Stimulated activated CD4-positive, alpha-beta T cell treated with anti-CD3 and anti-CD28 coated beads, Interleukin-2, amount 100 ng/mL, for 48 hours (primary cell): ENCODE data around the gene BPI.
"Not testable (repeated sequence)": the region's sequence is repeated elsewhere in the genome, so short reads cannot be mapped to it uniquely, and the experiment has no call there.

Source experiments
- DNase-seq, 2 donors: peaks; one replicate each; pipeline ENCODE4 v3.0.0-alpha.2; 2020

Gene BPI

GRCh38 chr20:38339521-38339896 lies 35.6 kb downstream of the BPI start:
- DNase-seq = not testable (repeated sequence)

DNA sequence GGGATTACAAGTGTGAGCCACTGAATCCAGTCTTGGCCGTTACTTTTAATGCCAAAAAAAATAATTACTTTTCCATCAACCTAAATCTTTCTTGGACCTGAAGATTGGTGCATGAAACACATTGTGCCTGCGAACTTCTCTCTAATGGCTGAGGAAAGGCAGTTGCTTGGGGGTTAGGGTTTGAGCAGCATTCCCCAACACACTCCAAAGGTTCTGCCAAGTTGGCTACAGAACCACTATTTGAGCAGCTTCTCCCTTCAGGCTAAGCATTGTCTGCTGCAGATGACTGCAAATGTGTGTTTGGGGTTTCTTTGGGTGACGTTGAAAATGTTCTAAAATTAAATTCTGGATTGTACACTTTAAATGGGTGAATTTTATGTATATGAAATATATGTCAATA lies 36.0 kb downstream of the BPI start:
- no peak for DNase-seq

GRCh38 chr20:38340693-38341092 lies 36.7 kb downstream of the BPI start:
- DNase-seq = no peak

DNA sequence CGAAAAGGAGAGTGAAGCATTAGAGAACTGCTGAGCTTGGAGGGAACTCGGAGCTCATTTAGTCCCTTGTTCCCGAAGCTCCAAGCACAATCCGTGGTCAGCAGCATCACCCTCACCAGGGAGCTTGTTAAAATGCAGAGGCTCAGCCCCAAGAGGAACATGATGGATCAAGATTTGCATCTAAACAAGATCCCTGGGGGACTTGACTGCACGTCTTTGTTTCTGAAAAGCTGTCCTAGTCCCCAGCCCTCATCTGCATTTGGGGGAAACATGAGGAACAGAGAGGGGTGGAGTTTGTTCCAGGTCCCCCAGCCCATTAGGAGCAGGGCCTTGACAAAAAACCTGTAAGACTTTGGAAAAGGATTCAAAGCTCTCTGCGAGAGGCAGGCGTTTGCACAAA lies 38.3 kb downstream of the BPI start:
- no peak for DNase-seq

DNA sequence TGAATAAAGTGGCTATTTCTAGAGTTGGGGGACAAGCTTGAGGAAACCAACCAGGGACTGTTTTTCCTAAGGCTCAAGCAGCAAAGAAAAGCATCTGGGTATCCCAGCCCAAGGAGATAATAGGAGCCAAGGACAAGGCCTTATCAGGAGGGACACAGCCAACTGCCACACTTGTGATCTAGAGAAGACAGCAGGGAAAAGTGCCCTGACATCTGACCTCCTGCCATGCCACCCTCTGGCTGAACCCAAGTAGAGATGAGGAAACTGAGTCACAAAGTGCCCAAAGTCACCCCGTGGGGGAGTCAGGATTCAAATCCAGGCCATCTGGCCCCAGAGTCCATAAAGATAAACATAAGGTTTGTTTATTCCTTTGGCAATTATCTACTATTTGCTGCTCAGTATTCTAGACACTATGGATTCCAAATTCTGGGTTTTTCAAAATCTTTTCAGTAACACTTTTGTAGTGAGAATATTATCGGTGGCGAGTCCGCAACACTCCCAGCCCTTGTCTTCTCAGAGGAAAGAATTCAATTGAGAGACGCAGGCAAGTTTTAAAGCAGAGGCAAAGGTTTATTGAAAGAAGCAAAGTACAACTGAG lies 38.9 kb downstream of the BPI start:
- DNase-seq = no peak

DNA sequence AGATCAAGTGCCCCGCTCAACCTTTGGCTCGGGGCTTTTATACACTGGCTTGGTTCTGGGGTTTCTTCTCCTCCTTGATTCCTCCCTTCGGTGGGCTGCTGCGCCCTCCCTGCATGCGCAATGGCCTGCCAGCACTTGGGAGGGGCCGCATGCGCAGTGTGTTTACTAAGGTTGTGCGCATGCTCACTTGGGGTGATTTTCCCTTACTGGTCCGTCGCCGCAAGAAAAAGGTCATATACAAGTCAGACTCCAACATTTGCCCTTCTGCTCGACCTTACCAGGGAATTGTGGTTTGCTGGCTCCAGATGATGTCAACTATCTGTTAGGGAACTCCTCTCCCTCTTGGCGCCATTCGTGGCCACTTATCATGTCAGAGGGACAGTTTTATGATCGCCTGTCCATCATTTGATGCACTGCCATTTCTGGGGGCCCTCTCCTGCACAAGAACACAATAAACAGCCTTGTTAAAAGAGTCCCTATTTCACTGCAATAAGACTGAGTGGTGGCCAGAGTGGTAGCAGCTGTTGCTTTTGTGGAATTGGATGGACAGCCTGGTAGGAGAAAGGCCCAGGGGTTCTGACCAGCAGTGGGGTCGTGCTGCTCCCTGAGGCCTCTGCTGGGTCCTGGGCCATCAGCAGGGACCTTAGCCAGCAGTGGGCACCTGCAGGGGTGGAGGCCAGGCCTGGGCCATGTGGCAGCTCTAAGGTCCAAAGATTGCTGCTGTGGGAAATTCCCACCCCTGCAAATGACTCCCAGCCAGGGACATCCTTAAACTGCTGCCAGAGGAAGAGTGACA lies 39.6 kb downstream of the BPI start:
- DNase-seq = no peak

GRCh38 chr20:38344107-38344701 lies 40.2 kb downstream of the BPI start:
- DNase-seq = no peak

DNA sequence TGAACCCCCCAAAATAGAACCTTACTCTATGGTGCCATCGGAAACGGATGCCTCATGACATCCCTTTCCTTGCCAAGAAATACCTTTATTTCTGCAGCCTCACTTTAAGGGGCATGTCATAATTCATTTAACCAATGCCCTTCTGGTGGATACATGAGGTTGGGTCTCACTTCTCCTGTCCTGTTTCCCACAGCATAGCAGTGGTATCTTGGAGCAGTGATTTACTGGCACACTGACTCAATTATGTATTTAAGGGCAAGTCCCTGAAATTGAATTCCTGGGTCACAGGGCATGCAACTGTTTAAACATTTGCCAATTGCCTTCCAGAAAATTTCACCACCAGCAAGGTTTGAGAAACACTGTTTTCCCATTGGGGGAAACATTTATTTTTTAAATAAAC lies 41.7 kb downstream of the BPI start:
- no peak for DNase-seq

- DNase-seq = no peak
Observed at GRCh38 chr20:38346247-38346651, 42.3 kb downstream of the BPI start, which contains the start of gene LBP. LBP (plus strand) TSS chr20:38346482; CDS start chr20:38346517, 35 bp downstream.

DNA sequence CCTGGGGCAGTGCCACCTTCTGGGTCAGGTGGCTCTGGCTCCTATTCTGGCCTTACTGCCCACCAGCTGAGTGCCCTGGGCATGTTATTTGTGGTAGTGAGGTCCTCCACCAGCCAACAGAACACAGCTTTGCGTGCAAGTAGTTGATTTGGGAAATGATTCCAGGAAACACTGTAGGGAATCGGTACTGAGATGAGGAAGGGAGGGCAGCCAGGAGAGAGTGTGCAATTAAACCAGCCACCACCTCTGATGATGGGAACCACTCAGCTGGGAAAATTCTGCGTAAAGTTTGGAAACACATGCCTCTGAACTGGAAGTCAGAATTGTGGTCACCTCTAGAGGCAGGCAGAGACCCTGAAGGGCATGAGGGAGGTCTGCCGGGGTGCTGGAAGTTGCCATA lies 42.8 kb downstream of the BPI start:
- no peak for DNase-seq

DNA sequence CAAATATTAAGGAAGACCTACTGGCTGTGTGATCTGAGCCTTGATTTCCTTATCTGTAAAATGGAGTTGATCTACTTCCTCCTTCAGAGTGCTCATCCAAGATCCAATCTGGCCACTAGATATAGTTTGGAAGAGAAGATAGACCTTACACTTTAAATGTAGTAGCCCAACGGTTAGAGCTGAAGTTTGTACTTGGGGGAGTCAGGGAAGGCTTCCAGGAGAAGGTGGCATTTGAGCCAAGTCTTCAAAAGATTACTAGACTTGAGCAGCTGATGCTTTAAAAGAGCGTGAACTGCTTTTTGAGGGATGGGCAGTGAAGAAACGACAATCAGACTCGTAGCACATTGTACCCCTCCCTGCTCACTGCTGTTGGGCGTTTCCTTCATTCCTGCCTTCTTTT lies 45.9 kb downstream of the BPI start:
- DNase-seq = no peak

GRCh38 chr20:38350879-38351775 lies 47.2 kb downstream of the BPI start:
- DNase-seq = no peak

GRCh38 chr20:38353316-38353715 lies 49.4 kb downstream of the BPI start:
- DNase-seq = no peak

GRCh38 chr20:38354227-38354626 lies 50.3 kb downstream of the BPI start:
- DNase-seq = no peak

DNA sequence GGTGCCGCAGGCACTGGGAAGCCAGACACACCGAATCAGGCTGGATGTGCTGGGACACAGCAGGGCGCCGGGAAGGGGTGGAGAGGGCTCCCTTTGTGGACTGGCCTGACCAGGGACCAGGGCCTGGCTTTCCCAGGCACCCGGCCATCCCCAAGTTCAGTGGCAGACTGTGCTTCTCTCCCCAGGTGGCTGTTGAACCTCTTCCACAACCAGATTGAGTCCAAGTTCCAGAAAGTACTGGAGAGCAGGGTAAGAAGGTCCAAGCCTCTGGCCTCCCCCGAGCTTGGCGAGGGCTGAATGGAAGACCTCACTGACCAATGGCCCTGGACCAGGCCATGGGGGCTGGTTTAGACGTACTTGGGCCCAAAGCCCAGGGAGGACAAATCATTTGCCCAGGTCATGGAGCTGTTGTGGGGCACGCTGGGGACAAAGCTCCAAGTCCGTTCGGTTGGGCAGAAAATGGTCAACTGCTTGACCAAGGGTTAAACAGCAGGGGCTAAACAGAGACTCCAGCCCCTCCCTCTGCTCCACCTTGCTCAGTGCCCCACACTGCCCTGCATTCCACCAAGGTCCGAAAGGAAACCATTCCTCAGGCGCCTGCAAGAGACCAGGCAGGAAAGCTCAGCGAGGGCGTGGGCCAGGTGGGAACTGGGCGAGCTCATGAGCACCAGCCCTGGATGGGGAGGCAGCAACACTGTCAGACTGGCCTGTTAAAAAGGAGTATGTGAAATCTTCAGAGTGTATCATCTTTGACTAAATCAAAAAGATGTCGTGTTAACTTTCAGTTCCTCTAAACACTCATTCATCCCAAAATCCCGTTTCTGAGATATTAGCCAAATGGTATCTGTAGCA lies 51.4 kb downstream of the BPI start:
- DNase-seq = no peak

- no peak for DNase-seq
Observed at GRCh38 chr20:38357653-38358207, 53.8 kb downstream of the BPI start.

- no peak for DNase-seq
Observed at GRCh38 chr20:38358556-38358955, 54.6 kb downstream of the BPI start.

DNA sequence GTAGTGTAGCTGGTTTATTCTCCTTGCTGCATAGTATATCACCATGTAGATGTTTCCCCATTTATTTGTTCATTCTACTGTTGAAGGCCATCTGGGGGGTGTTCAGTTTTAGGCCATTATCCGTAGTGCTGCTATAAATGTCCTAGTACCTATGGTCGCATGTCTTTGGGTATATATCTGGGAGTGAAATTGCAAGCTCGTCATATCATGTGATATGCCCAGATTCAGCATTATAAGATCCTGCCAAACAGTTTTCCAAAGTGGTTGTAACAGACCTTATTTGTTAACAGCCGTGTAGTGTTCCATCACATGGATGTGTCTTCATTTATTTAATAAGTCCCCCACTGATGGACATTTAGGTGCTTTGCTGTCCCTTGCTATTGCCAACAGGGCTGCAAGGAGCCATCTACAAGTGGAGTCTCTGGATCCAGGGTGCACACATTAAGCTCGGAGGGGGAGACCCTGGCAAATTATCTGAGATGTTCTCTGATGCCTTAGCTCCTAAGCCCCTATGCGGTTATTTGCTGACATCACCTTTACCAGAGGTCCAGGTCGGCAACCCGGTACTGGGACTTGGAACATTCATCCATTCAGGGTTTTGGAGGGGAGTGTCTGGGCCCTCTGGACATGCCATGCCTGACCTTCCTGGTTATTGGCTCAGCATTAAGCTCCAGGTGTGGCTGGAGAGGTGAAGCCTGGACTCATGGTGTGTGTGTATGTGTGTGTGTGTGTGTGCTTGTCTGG lies 59.2 kb downstream of the BPI start:
- no peak for DNase-seq

GRCh38 chr20:38369389-38369788 lies 65.4 kb downstream of the BPI start:
- no peak for DNase-seq

DNA sequence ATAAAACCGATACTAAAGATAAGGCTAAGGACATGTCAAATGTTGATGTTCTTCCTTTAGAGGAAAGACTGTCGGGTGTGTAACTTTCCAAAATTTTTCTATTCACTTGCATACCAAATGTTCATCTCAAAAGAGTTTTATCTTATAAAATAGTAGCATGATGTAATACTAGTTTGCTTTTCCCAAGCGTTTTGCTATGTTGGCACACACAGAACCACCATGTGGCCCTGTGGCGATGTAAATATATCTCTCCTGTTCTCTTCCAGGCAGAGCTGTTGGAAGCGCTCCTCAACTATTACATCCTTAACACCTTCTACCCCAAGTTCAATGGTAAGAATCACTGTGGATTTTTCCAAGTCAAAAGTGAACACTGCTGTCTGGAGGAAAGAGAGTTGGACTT lies 68.8 kb downstream of the BPI start:
- DNase-seq = no peak

GRCh38 chr20:38373231-38373867 lies 69.4 kb downstream of the BPI start:
- DNase-seq = no peak
